Endothelial cell of umbilical vein (primary cell): ENCODE measurements around the gene MYH11.

Experiments
- EZH2 ChIP-seq: IDR thresholded peaks from 2 replicates; pipeline ENCODE4 v1.6.1; 2012; ENCODE audit warnings: borderline replicate concordance, low read depth, mild to moderate bottlenecking, moderate library complexity, low read length, inconsistent platforms; ENCODE audit not compliant: severe bottlenecking
- FOS ChIP-seq: IDR thresholded peaks from 2 replicates; pipeline ENCODE4 v1.6.1; 2011; ENCODE audit warnings: mild to moderate bottlenecking, low read length, moderate library complexity, borderline replicate concordance; ENCODE audit not compliant: insufficient read depth
- GATA2 ChIP-seq: IDR thresholded peaks from 2 replicates; pipeline ENCODE4 v1.7.0; 2011; ENCODE audit warnings: low read depth, mild to moderate bottlenecking, moderate library complexity, mixed read lengths, low read length; ENCODE audit not compliant: insufficient read length, insufficient read depth
- JUN ChIP-seq: IDR thresholded peaks from 2 replicates; pipeline ENCODE4 v1.6.1; 2011; ENCODE audit warnings: borderline replicate concordance, low read depth; ENCODE audit not compliant: insufficient read length, insufficient read depth
- MYC ChIP-seq: IDR thresholded peaks from one replicate; pipeline ENCODE4 v1.6.1; 2011; ENCODE audit warnings: mild to moderate bottlenecking, low read depth, low read length
- POLR2A ChIP-seq: IDR thresholded peaks from 2 replicates; pipeline ENCODE4 v1.6.1; 2012; ENCODE audit warnings: low read depth, mild to moderate bottlenecking, control low read depth, low read length
- POLR2AphosphoS5 ChIP-seq: IDR thresholded peaks from 2 replicates; pipeline ENCODE4 v1.6.1; 2012; ENCODE audit warnings: low read depth, mild to moderate bottlenecking, control low read depth, low read length, moderate library complexity; ENCODE audit not compliant: insufficient read depth
- TF ChIP-seq, protein P1 (sequence below), 2 donors: IDR thresholded peaks; 1 replicate in 1 of 2; 2 replicates in 1 of 2; pipeline ENCODE4 v1.5.1; 2011; ENCODE audit warnings: low read length in 2 of 2, mild to moderate bottlenecking in 2 of 2, moderate library complexity in 2 of 2, control low read depth in 1 of 2, inconsistent platforms in 1 of 2, low read depth in 1 of 2; ENCODE audit not compliant: insufficient read depth in 1 of 2; ENCODE audit errors: extremely low read depth in 1 of 2
- TF ChIP-seq, protein P2 (sequence below): IDR thresholded peaks from 2 replicates; pipeline ENCODE4 v1.6.1; 2011; ENCODE audit not compliant: insufficient read depth, insufficient read length

- TF ChIP-seq, protein P1, sequence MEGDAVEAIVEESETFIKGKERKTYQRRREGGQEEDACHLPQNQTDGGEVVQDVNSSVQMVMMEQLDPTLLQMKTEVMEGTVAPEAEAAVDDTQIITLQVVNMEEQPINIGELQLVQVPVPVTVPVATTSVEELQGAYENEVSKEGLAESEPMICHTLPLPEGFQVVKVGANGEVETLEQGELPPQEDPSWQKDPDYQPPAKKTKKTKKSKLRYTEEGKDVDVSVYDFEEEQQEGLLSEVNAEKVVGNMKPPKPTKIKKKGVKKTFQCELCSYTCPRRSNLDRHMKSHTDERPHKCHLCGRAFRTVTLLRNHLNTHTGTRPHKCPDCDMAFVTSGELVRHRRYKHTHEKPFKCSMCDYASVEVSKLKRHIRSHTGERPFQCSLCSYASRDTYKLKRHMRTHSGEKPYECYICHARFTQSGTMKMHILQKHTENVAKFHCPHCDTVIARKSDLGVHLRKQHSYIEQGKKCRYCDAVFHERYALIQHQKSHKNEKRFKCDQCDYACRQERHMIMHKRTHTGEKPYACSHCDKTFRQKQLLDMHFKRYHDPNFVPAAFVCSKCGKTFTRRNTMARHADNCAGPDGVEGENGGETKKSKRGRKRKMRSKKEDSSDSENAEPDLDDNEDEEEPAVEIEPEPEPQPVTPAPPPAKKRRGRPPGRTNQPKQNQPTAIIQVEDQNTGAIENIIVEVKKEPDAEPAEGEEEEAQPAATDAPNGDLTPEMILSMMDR (IDR thresholded peaks at IDR 0.05; ENCODE audit: extremely low read depth in 1 of 2, insufficient read depth in 1 of 2, low read depth in 1 of 2, low read length in 2 of 2), result no peak
- TF ChIP-seq, protein P2, sequence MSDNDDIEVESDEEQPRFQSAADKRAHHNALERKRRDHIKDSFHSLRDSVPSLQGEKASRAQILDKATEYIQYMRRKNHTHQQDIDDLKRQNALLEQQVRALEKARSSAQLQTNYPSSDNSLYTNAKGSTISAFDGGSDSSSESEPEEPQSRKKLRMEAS, result no peak
- TF ChIP-seq EZH2 (no peak), GATA2 (no peak), POLR2AphosphoS5 (no peak), MYC (no peak), POLR2A (no peak), JUN (no peak), FOS (no peak)
Measured at GRCh38 chr16:15749985-15750384, 106.8 kb downstream of the MYH11 start.
